ENCODE data around the gene OXER1. TPM values are rescaled to one million over a fixed set of nuclear protein-coding genes. Genes with fewer than 3 reads are reported as not detected.

Gene OXER1
- total and polyA plus RNA-seq, 7 donors: 0.33 to 3.0 (median 1.3) TPM; not detected in 1

GRCh38 chr2:42784204-42784880, 20.4 kb upstream of the OXER1 start:
- 85% methylated on average over 6 of the region's 7 CpGs for WGBS, 2 donors
- H3K9me3 ChIP-seq: no peaks in the 10 kb centered on the region
- H3K27me3 ChIP-seq: no peaks in the 10 kb centered on the region
- no peaks in the 10 kb centered on the region for H3K4me1 ChIP-seq
- no peak for DNase-seq
- no peak overlapping the region for H3K4me3 ChIP-seq
- H3K36me3 ChIP-seq: peaks cover 0 to 9% (median 0%) of the 10 kb centered on the region in 4 donors
- TF ChIP-seq EP300 (IDR thresholded peaks at IDR 0.05) (no peak), POLR2AphosphoS5 (IDR thresholded peaks at IDR 0.05) (no peak), POLR2A (IDR thresholded peaks at IDR 0.05) (no peak)
- TF ChIP-seq, protein P1, sequence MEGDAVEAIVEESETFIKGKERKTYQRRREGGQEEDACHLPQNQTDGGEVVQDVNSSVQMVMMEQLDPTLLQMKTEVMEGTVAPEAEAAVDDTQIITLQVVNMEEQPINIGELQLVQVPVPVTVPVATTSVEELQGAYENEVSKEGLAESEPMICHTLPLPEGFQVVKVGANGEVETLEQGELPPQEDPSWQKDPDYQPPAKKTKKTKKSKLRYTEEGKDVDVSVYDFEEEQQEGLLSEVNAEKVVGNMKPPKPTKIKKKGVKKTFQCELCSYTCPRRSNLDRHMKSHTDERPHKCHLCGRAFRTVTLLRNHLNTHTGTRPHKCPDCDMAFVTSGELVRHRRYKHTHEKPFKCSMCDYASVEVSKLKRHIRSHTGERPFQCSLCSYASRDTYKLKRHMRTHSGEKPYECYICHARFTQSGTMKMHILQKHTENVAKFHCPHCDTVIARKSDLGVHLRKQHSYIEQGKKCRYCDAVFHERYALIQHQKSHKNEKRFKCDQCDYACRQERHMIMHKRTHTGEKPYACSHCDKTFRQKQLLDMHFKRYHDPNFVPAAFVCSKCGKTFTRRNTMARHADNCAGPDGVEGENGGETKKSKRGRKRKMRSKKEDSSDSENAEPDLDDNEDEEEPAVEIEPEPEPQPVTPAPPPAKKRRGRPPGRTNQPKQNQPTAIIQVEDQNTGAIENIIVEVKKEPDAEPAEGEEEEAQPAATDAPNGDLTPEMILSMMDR (IDR thresholded peaks at IDR 0.05): no peak
- H3K27ac ChIP-seq: no peak overlapping the region
- intact Hi-C loops (cut with DNase I): no loop called here

GRCh38 chr2:42783511-42783910, 19.6 kb upstream of the OXER1 start:
- Histone ChIP-seq H3K9me3 (no peaks in the 10 kb centered on the region), H3K27me3 (no peaks in the 10 kb centered on the region), H3K36me3 (peaks cover 0 to 9% (median 0%) of the 10 kb centered on the region in 4 donors), H3K4me3 (no peak overlapping the region), H3K4me1 (peaks cover 0 to 5% (median 2%) of the 10 kb centered on the region in 4 donors), H3K27ac (no peak overlapping the region)
- TF ChIP-seq POLR2A (IDR thresholded peaks at IDR 0.05) (no peak), EP300 (IDR thresholded peaks at IDR 0.05) (no peak), POLR2AphosphoS5 (IDR thresholded peaks at IDR 0.05) (no peak)
- TF ChIP-seq, protein P1 (IDR thresholded peaks at IDR 0.05): no peak
- intact Hi-C loops (cut with DNase I): no loop called here
- WGBS, 2 donors: 96 to 98% methylated on average over 9 of the region's 9 CpGs
- no peak for DNase-seq

DNA sequence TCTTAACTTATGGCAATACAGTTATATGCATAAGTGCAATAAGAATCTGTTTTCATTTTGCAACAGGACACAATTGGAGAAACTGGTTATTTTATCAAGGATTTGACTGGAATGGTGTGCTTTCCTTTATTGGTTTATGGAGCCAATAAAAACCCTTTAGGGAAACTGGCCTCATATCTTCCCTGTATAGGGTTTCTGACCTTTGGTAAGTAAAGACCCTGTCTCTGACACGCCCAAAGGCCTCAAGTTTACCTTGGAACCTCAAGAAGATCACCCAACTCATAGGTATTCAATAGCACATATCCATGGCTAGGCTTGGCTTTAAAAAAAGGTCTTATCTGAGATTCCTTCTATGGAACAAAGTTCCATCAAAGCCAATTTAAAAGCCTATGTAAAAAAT, 17.2 kb upstream of the OXER1 start:
- TF ChIP-seq EP300 (IDR thresholded peaks at IDR 0.05) (no peak), POLR2AphosphoS5 (IDR thresholded peaks at IDR 0.05) (no peak), POLR2A (IDR thresholded peaks at IDR 0.05) (no peak)
- TF ChIP-seq, protein P1 (IDR thresholded peaks at IDR 0.05): no peak
- H3K9me3 ChIP-seq: no peaks in the 10 kb centered on the region
- intact Hi-C loops (cut with DNase I): no loop called here
- no peak overlapping the region for H3K4me3 ChIP-seq
- no peak for DNase-seq
- H3K27me3 ChIP-seq: no peaks in the 10 kb centered on the region
- H3K36me3 ChIP-seq: peaks cover 0 to 9% (median 0%) of the 10 kb centered on the region in 4 donors
- peaks cover 0 to 7% (median 5%) of the 10 kb centered on the region in 4 donors for H3K4me1 ChIP-seq
- no peak overlapping the region for H3K27ac ChIP-seq
- 16 to 55% methylated on average over 1 of the region's 1 CpG for WGBS, 2 donors

DNA sequence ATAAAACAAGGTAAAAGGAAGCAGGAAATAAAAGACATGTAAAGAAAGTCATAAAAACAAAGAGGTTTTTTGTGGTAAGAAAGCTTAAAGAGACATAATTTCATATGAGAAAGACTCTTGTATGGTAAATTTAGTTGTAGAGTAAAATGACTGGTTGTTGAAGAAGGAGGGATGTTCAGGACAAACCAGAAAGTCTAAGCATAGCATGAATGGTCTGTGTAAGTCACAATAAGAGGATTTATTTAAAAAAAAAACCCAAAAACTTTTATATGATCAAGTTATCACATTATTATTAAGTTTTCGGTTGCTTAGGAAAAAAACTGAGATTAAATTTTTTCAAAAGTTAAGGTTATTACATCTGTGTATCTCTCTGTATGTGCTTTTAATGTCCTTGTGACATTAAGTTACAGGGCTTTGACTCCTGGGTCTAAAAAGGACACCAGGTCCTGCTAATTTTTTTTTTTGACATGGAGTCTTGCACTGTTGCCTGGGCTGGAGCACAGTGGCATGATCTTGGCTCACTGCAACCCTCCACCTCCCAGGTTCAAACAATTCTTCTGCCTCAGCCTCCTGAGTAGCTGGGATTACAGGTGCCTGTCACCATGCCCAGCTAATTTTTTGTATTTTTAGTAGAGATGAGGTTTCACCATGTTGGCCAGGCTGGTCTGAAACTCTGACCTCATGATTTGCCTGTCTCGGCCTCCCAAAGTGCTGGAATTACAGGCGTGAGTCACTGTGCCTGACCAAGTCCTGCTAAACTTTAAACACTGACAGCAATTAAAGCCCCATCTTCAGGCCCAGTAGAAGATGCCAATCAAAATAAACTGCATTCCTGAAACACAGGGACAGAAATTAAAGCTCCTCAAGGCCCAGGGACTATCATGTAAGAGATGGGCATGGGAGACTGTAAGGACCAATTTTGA, 14.2 kb upstream of the OXER1 start:
- H3K4me3 ChIP-seq: no peak overlapping the region
- 75 to 81% methylated on average over 3 of the region's 3 CpGs for WGBS, 2 donors
- H3K4me1 ChIP-seq: peaks cover 0 to 8% (median 5%) of the 10 kb centered on the region in 4 donors
- H3K27me3 ChIP-seq: no peaks in the 10 kb centered on the region
- TF ChIP-seq POLR2AphosphoS5 (IDR thresholded peaks at IDR 0.05) (peak in 2 of 4 donors; percentile 16 to 44), EP300 (IDR thresholded peaks at IDR 0.05) (no peak), POLR2A (IDR thresholded peaks at IDR 0.05) (no peak)
- peak overlapping the region in 3 of 4 donors; percentile 35 to 64 (median 63) for H3K27ac ChIP-seq
- intact Hi-C loops (cut with DNase I): no loop called here
- H3K36me3 ChIP-seq: peaks cover 0 to 4% (median 0%) of the 10 kb centered on the region in 4 donors
- DNase-seq: peak; percentile 67
- no peaks in the 10 kb centered on the region for H3K9me3 ChIP-seq

DNA sequence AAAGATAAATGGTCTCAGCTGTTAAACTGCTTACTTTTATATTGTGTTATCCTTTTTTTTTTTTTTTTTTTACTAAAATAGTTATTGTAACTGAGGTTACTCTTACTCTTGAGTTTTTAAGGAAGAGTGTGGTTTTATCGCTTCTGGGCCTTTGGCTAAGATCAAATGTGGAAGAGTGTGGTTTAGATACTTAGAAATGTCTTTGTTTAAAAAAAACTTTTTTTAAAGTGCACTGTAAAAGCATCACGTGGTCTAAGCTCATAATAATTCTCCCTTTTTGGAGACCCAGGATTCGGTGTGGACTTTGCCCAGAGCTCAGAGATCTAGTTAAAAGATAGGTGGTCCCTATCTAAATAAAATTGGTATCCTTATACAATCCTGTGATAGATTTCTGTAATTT, 11.9 kb upstream of the OXER1 start:
- Histone ChIP-seq H3K27me3 (no peaks in the 10 kb centered on the region), H3K4me3 (no peak overlapping the region), H3K9me3 (no peaks in the 10 kb centered on the region), H3K36me3 (no peaks in the 10 kb centered on the region), H3K27ac (peak overlapping the region in 2 of 4 donors; percentile 31 to 60), H3K4me1 (peaks cover 0 to 17% (median 7%) of the 10 kb centered on the region in 4 donors)
- no peak for DNase-seq
- intact Hi-C loops (cut with DNase I): no loop called here
- TF ChIP-seq, protein P1 (IDR thresholded peaks at IDR 0.05): no peak
- TF ChIP-seq EP300 (IDR thresholded peaks at IDR 0.05) (no peak), POLR2A (IDR thresholded peaks at IDR 0.05) (no peak), POLR2AphosphoS5 (IDR thresholded peaks at IDR 0.05) (no peak)
- 47 to 69% methylated on average over 3 of the region's 3 CpGs for WGBS, 2 donors
